GM06990 (cell line): ENCODE measurements around the gene PLPP3.

Source experiments
- DNase-seq: peaks from one replicate; pipeline ENCODE4 v3.0.0-alpha.2; 2011; ENCODE audit not compliant: insufficient read length; ENCODE audit errors: extremely low read depth
- H3K27me3 ChIP-seq: replicated peaks from 2 replicates; pipeline ENCODE4 v1.6.0; 2011; ENCODE audit warnings: low read length; ENCODE audit not compliant: control insufficient read depth, insufficient read depth
- H3K36me3 ChIP-seq: 2 replicates; pipeline ENCODE4 v1.5.1; 2011; ENCODE audit warnings: low read length; ENCODE audit not compliant: control insufficient read depth, insufficient read depth
- H3K4me3 ChIP-seq: replicated peaks from 2 replicates; pipeline ENCODE4 v1.5.1; 2011; ENCODE audit warnings: low read depth, mild to moderate bottlenecking, control low read depth, low read length
- CTCF ChIP-seq: IDR thresholded peaks from 2 replicates; pipeline ENCODE4 v1.5.1; 2011; ENCODE audit warnings: low read length, control low read depth, mild to moderate bottlenecking, inconsistent platforms; ENCODE audit not compliant: insufficient read depth, poor library complexity, severe bottlenecking

The PLPP3 gene

GRCh38 chr1:56448529-56449300, 130.6 kb downstream of the PLPP3 start:
- no peak overlapping the region for H3K4me3 ChIP-seq
- no peaks in the 10 kb centered on the region; the same call in 1 of the 2 replicates for H3K27me3 ChIP-seq
- DNase-seq = no peak
- TF ChIP-seq CTCF = no peak
- H3K36me3 ChIP-seq = no peaks in the 10 kb centered on the region

- no peak for TF ChIP-seq CTCF
- Histone ChIP-seq H3K4me3 (no peak overlapping the region), H3K27me3 (no peaks in the 10 kb centered on the region; the same call in 1 of the 2 replicates), H3K36me3 (no peaks in the 10 kb centered on the region)
- DNase-seq = no peak
Observed at GRCh38 chr1:56447823-56448222, 131.5 kb downstream of the PLPP3 start.

GRCh38 chr1:56446531-56447098, 132.7 kb downstream of the PLPP3 start:
- no peak for TF ChIP-seq CTCF
- Histone ChIP-seq H3K27me3 (no peaks in the 10 kb centered on the region; the same call in 1 of the 2 replicates), H3K4me3 (no peak overlapping the region), H3K36me3 (no peaks in the 10 kb centered on the region)
- no peak for DNase-seq

GRCh38 chr1:56444960-56445646, 134.3 kb downstream of the PLPP3 start:
- DNase-seq = no peak

More at GRCh38 chr1:56444960-56445646, 134.3 kb downstream of the PLPP3 start:
- Histone ChIP-seq H3K27me3 (no peaks in the 10 kb centered on the region; the same call in 1 of the 2 replicates), H3K36me3 (no peaks in the 10 kb centered on the region), H3K4me3 (no peak overlapping the region)
- no peak for TF ChIP-seq CTCF
